Left ventricle myocardium inferior (tissue), 1 donor: ENCODE results near the gene SUPT6H. TPM values are rescaled to one million over a fixed set of nuclear protein-coding genes. Genes with fewer than 3 reads are reported as not detected.

Source experiments
- DNase-seq: peaks from one replicate; pipeline ENCODE4 v3.0.0-alpha.2; 2020
- H3K27ac ChIP-seq: fragments of 200-600 bp; replicated peaks from 2 replicates; pipeline ENCODE4 v1.8.0; 2021
- H3K27me3 ChIP-seq: fragments of 200-600 bp; 2 replicates; pipeline ENCODE4 v1.8.0; 2021; ENCODE audit warnings: low read depth
- H3K36me3 ChIP-seq: fragments of 200-600 bp; 2 replicates; pipeline ENCODE4 v1.8.0; 2021
- H3K4me1 ChIP-seq: fragments of 200-600 bp; 2 replicates; pipeline ENCODE4 v1.8.0; 2021
- H3K4me3 ChIP-seq: fragments of 200-600 bp; 2 replicates; pipeline ENCODE4 v1.8.0; 2021; ENCODE audit warnings: mild to moderate bottlenecking, moderate library complexity
- H3K9me3 ChIP-seq: fragments of 200-600 bp; replicated peaks from 2 replicates; pipeline ENCODE4 v1.8.0; 2021
- intact Hi-C: fragments of 100-400 bp; cut with micrococcal nuclease; formaldehyde crosslinking; loops from one replicate; pipeline ENCODE4 v1.11.0; 2022
- total RNA-seq: library from RNA; stranded (reverse); fragmentation: NEBNext Ultra II Directional; extraction: Animal tissue kit (Norgen Biotek cat#: 25700); gene quantifications from one replicate; pipeline ENCODE4 v1.2.1, GENCODE V29; 2021
- TF ChIP-seq, protein P1 (sequence below): fragments of 200-600 bp; IDR thresholded peaks from 2 replicates; pipeline ENCODE4 v1.8.0; 2021; ENCODE audit warnings: antibody characterized with exemption, mild to moderate bottlenecking, borderline replicate concordance
- donor health status: DM: no; HTN: yes; CAD: no; lungs with severe emphysema.

The SUPT6H gene
- total RNA-seq, 1 donor from 2014 or later: 44.8 TPM

DNA sequence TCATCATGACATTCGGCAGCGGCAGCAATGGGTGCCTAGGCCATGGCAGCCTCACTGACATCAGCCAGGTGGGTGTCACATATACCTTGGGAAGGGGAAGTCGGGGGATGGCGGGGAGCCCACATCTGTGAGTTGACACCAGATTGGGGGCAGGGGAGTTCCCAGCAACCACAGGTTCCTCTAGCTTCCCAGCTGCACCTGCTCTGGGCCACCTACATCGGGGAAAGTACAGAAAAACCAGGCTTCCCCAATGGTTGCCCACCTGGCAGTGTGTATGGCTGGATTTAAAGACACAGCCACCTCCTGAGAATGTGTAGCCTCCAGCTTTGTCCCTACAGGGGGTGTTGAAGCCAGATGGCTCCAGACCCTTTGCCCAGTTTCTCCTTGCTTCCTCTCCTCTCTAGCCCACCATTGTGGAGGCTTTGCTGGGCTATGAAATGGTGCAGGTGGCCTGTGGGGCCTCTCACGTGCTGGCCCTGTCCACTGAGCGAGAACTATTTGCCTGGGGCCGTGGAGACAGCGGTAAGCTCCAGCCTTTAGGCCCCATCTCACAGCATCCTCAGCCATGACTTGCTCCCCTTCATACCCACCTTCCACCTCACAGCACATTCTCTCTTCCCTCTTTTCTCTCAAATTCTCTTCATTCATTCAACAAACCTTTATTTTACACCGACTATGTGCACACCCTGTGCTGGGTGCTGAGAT, 76.8 kb downstream of the SUPT6H start:
- Histone ChIP-seq H3K36me3 (no peaks in the 10 kb centered on the region), H3K4me1 (peaks cover 11% of the 10 kb centered on the region), H3K27ac (no peak overlapping the region), H3K4me3 (no peak overlapping the region), H3K9me3 (no peaks in the 10 kb centered on the region), H3K27me3 (no peaks in the 10 kb centered on the region)
- TF ChIP-seq, protein P1, sequence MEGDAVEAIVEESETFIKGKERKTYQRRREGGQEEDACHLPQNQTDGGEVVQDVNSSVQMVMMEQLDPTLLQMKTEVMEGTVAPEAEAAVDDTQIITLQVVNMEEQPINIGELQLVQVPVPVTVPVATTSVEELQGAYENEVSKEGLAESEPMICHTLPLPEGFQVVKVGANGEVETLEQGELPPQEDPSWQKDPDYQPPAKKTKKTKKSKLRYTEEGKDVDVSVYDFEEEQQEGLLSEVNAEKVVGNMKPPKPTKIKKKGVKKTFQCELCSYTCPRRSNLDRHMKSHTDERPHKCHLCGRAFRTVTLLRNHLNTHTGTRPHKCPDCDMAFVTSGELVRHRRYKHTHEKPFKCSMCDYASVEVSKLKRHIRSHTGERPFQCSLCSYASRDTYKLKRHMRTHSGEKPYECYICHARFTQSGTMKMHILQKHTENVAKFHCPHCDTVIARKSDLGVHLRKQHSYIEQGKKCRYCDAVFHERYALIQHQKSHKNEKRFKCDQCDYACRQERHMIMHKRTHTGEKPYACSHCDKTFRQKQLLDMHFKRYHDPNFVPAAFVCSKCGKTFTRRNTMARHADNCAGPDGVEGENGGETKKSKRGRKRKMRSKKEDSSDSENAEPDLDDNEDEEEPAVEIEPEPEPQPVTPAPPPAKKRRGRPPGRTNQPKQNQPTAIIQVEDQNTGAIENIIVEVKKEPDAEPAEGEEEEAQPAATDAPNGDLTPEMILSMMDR: no peak
- DNase-seq: no peak
- intact Hi-C loops: no loop called here

- TF ChIP-seq, protein P1: no peak
- Histone ChIP-seq H3K9me3 (no peaks in the 10 kb centered on the region), H3K36me3 (no peaks in the 10 kb centered on the region), H3K4me3 (no peak overlapping the region), H3K27ac (no peak overlapping the region), H3K27me3 (no peaks in the 10 kb centered on the region), H3K4me1 (peaks cover 29% of the 10 kb centered on the region)
- no peak for DNase-seq
- intact Hi-C loops: no loop called here
Observed at GRCh38 chr17:28740406-28741357, 78.7 kb downstream of the SUPT6H start.

- intact Hi-C loops: no loop called here
- Histone ChIP-seq H3K27me3 (no peaks in the 10 kb centered on the region), H3K9me3 (no peaks in the 10 kb centered on the region), H3K36me3 (no peaks in the 10 kb centered on the region), H3K27ac (no peak overlapping the region), H3K4me1 (peaks cover 39% of the 10 kb centered on the region), H3K4me3 (no peak overlapping the region)
- TF ChIP-seq, protein P1: no peak
- DNase-seq: no peak
Observed at GRCh38 chr17:28741358-28742349, 79.6 kb downstream of the SUPT6H start.

DNA sequence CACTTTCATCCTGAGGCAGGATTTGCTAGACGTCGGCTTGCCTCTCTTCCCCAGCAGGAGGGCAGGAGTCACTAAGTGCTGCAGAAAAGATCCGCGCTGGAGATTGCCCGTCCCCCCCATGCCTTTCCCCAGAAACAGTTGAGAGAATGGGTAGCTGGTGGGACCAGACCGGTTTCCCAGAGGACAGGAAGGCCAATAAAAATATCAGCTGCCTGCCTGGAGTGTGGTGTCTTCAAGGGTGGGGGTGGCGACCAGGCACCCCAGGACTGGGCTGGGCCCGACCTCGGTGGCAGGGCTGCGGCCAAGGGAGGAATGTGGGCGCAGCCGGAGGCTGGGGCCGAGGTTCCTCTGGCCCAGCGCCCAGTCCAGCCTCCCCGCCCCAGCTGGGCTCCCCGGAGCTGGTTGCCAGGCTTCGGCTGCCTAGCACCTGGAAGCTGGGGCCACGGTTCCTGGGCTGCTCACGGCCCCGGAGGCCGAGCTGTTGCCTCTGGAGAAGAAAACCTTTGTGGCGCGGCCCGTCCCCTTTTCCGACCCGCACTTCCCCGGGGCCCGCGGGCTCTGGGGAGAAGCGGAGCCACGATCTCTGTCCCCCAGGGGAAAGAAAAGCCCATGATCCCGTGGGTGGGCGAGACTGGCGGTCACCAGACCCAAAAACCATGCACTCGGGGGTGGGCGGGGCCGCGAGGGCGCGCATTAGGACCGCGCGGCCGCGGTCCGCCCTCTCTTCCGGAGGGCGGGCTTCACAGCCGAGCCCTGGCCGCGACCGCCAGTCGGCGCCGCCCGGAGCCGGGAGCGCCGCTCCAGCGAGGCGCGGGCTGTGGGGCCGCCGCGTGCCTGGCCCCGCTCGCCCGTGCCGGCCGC, 81.5 kb downstream of the SUPT6H start, which contains the start of gene TRAF4:
Gene TRAF4, plus strand, starts transcription at position 769 of the 861 bp plus-strand sequence. CDS start 102 bp downstream, outside the sequence.
- peak within 1 kb of the TSS; percentile 84 for H3K4me3 ChIP-seq
- peaks cover 11% of the 10 kb centered on the region for H3K36me3 ChIP-seq
- H3K9me3 ChIP-seq: no peaks in the 10 kb centered on the region
- H3K27ac ChIP-seq: peak within 1 kb of the TSS; percentile 87
- TF ChIP-seq, protein P1: peak; percentile 45
- DNase-seq: peak; percentile 79
- no peaks in the 10 kb centered on the region for H3K27me3 ChIP-seq
- H3K4me1 ChIP-seq: peaks cover 48% of the 10 kb centered on the region
- intact Hi-C loops: no loop called here
